HEK293 (cell line): ENCODE results near the gene SERINC3.

ENCODE experiments used
- CTCF ChIA-PET: fragments of 350-600 bp; formaldehyde crosslinking; extraction: SDS; loops from one replicate; lab custom pipeline; 2021; ENCODE audit warnings: antibody characterized with exemption; lab: Yijun Ruan, JAX
- POLR2A ChIA-PET: fragments of 300-600 bp; formaldehyde crosslinking; extraction: SDS; loops from one replicate; lab custom pipeline; 2020; ENCODE audit warnings: antibody characterized with exemption, inconsistent platforms; lab: Yijun Ruan, JAX
- H3K27ac ChIP-seq: fragments of 200-500 bp; sonication (Bioruptor generic); 2 replicates; pipeline ENCODE4 v1.5.1; 2014; ENCODE audit warnings: low read depth, low read length, control low read depth, inconsistent platforms; ENCODE audit errors: extremely low read depth
- H3K36me3 ChIP-seq, 2 experiments: fragments of 200-500 bp in 1 of 2; sonication (Bioruptor generic) in 1 of 2; 1 replicate in 1 of 2; 2 replicates in 1 of 2; pipeline ENCODE4 v1.5.1; 2014 to 2017; ENCODE audit warnings: inconsistent platforms in 2 of 2, low read length in 2 of 2; ENCODE audit not compliant: control insufficient read depth in 2 of 2, insufficient read depth in 1 of 2
- H3K4me1 ChIP-seq: fragments of 200-500 bp; sonication (Bioruptor generic); 2 replicates; pipeline ENCODE4 v1.5.1; 2014; ENCODE audit warnings: mild to moderate bottlenecking, low read length, inconsistent platforms; ENCODE audit not compliant: control insufficient read depth, insufficient read depth
- H3K4me3 ChIP-seq: 2 replicates; pipeline ENCODE4 v1.5.1; 2011; ENCODE audit warnings: low read depth, mild to moderate bottlenecking, control low read depth, low read length, moderate library complexity
- H3K9me3 ChIP-seq: fragments of 200-500 bp; sonication (Bioruptor generic); 2 replicates; pipeline ENCODE4 v1.5.1; 2014; ENCODE audit warnings: low read depth, low read length, inconsistent platforms; ENCODE audit not compliant: control insufficient read depth, insufficient read depth
- EGR2 ChIP-seq: fragments of 450-650 bp; formaldehyde crosslinking; IDR thresholded peaks from 2 replicates; pipeline ENCODE4 v1.5.1; 2016; ENCODE audit warnings: low read depth, missing biosample characterization, missing genetic modification characterization
- MEIS1 ChIP-seq: sonication (generic); formaldehyde crosslinking; IDR thresholded peaks from 2 replicates; pipeline ENCODE4 v1.8.1; 2022; ENCODE audit warnings: missing genetic modification reagents, mild to moderate bottlenecking, borderline replicate concordance
- PRDM1 ChIP-seq: fragments of 450-650 bp; formaldehyde crosslinking; IDR thresholded peaks from 2 replicates; pipeline ENCODE4; 2016; ENCODE audit warnings: missing biosample characterization, missing genetic modification characterization
- TRIM28 ChIP-seq: IDR thresholded peaks from 2 replicates; pipeline ENCODE4 v1.6.1; 2011; ENCODE audit warnings: low read length, control low read depth, borderline replicate concordance
- YY2 ChIP-seq: fragments of 450-650 bp; formaldehyde crosslinking; IDR thresholded peaks from 2 replicates; pipeline ENCODE4 v1.5.1; 2016; ENCODE audit warnings: missing biosample characterization, missing genetic modification characterization
- ZBTB49 ChIP-seq: fragments of 450-650 bp; formaldehyde crosslinking; IDR thresholded peaks from 2 replicates; pipeline ENCODE4 v1.5.1; 2016; ENCODE audit warnings: missing biosample characterization, missing genetic modification characterization, low read depth
- ZFHX2 ChIP-seq: fragments of 450-650 bp; formaldehyde crosslinking; conservative IDR thresholded peaks from 2 replicates; pipeline ENCODE4 v1.5.1; 2016; ENCODE audit warnings: missing biosample characterization, missing genetic modification characterization
- ZNF211 ChIP-seq: fragments of 450-650 bp; formaldehyde crosslinking; IDR thresholded peaks from 2 replicates; pipeline ENCODE4 v1.5.1; 2016; ENCODE audit warnings: low read depth, missing biosample characterization, missing genetic modification characterization
- ZNF416 ChIP-seq: fragments of 450-650 bp; formaldehyde crosslinking; IDR thresholded peaks from 2 replicates; pipeline ENCODE4 v1.5.1; 2016; ENCODE audit warnings: missing biosample characterization, missing genetic modification characterization
- ZNF544 ChIP-seq: fragments of 450-650 bp; formaldehyde crosslinking; IDR thresholded peaks from 2 replicates; pipeline ENCODE4 v1.5.0; 2017; ENCODE audit warnings: missing biosample characterization, missing genetic modification characterization
- ZNF610 ChIP-seq: fragments of 450-650 bp; formaldehyde crosslinking; IDR thresholded peaks from 2 replicates; pipeline ENCODE4 v1.5.1; 2016; ENCODE audit warnings: missing biosample characterization, missing genetic modification characterization, borderline replicate concordance
- ZNF658 ChIP-seq: fragments of 450-650 bp; formaldehyde crosslinking; IDR thresholded peaks from 2 replicates; pipeline ENCODE4; 2016; ENCODE audit warnings: missing biosample characterization, missing genetic modification characterization
- ZNF664 ChIP-seq: fragments of 450-650 bp; formaldehyde crosslinking; IDR thresholded peaks from 2 replicates; pipeline ENCODE4 v1.5.1; 2016; ENCODE audit warnings: missing biosample characterization, missing genetic modification characterization
- ZNF692 ChIP-seq: fragments of 450-650 bp; formaldehyde crosslinking; IDR thresholded peaks from 2 replicates; pipeline ENCODE4 v1.5.1; 2016; ENCODE audit warnings: missing biosample characterization, missing genetic modification characterization
- ZNF747 ChIP-seq: fragments of 450-650 bp; formaldehyde crosslinking; IDR thresholded peaks from 2 replicates; pipeline ENCODE4 v1.5.1; 2016; ENCODE audit warnings: missing biosample characterization, missing genetic modification characterization
- ZNF785 ChIP-seq: fragments of 450-650 bp; formaldehyde crosslinking; IDR thresholded peaks from 2 replicates; pipeline ENCODE4 v1.5.1; 2016; ENCODE audit warnings: missing biosample characterization, missing genetic modification characterization
- ZNF830 ChIP-seq: fragments of 450-650 bp; IDR thresholded peaks from 2 replicates; pipeline ENCODE4 v1.5.0; 2018; ENCODE audit warnings: missing biosample characterization, missing genetic modification characterization, low read depth, mild to moderate bottlenecking, moderate library complexity
- TF ChIP-seq, protein P1 (sequence below): fragments of 450-650 bp; formaldehyde crosslinking; IDR thresholded peaks from 2 replicates; pipeline ENCODE4 v1.5.1; 2016; ENCODE audit warnings: missing biosample characterization, missing genetic modification characterization
- TF ChIP-seq, protein P2 (sequence below): fragments of 450-650 bp; formaldehyde crosslinking; optimal IDR thresholded peaks from 2 replicates; pipeline ENCODE3; 2016; ENCODE audit warnings: missing biosample characterization, mild to moderate bottlenecking, missing genetic modification characterization
- TF ChIP-seq, protein P3 (sequence below): fragments of 450-650 bp; formaldehyde crosslinking; IDR thresholded peaks from 2 replicates; pipeline ENCODE4 v1.5.1; 2016; ENCODE audit warnings: missing biosample characterization, missing genetic modification characterization
- TF ChIP-seq, protein P4 (sequence below): fragments of 450-650 bp; formaldehyde crosslinking; IDR thresholded peaks from 2 replicates; pipeline ENCODE4 v1.5.1; 2017; ENCODE audit warnings: missing biosample characterization, missing genetic modification characterization
- TF ChIP-seq, protein P5 (sequence below): fragments of 450-650 bp; IDR thresholded peaks from 2 replicates; pipeline ENCODE4 v1.5.1; 2018; ENCODE audit warnings: missing biosample characterization, missing genetic modification characterization

SERINC3 gene

DNA sequence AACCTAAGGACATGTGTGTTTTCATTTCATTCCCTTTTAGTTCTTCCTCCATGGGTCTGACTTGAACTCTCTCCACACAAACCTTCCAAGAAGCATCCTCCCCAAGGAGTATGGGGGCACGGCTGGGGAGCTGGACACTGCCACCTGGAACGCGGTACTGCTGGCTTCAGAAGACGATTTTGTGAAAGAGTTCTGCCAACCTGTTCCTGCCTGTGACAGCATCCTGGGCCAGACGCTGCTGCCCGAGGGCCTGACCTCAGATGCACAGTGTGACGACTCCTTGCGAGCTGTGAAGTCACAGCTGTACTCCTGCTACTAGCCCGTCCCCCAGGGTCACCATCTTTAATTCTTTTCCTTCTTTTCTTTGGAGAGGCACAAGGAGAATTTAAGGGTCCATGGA is 32.6 kb downstream of the SERINC3 start:
- POLR2A ChIA-PET: no interaction called here
- CTCF ChIA-PET: no interaction called here
- H3K4me3 ChIP-seq: no peak overlapping the region
- H3K4me1 ChIP-seq: no peaks in the 10 kb centered on the region
- TF ChIP-seq, protein P1, sequence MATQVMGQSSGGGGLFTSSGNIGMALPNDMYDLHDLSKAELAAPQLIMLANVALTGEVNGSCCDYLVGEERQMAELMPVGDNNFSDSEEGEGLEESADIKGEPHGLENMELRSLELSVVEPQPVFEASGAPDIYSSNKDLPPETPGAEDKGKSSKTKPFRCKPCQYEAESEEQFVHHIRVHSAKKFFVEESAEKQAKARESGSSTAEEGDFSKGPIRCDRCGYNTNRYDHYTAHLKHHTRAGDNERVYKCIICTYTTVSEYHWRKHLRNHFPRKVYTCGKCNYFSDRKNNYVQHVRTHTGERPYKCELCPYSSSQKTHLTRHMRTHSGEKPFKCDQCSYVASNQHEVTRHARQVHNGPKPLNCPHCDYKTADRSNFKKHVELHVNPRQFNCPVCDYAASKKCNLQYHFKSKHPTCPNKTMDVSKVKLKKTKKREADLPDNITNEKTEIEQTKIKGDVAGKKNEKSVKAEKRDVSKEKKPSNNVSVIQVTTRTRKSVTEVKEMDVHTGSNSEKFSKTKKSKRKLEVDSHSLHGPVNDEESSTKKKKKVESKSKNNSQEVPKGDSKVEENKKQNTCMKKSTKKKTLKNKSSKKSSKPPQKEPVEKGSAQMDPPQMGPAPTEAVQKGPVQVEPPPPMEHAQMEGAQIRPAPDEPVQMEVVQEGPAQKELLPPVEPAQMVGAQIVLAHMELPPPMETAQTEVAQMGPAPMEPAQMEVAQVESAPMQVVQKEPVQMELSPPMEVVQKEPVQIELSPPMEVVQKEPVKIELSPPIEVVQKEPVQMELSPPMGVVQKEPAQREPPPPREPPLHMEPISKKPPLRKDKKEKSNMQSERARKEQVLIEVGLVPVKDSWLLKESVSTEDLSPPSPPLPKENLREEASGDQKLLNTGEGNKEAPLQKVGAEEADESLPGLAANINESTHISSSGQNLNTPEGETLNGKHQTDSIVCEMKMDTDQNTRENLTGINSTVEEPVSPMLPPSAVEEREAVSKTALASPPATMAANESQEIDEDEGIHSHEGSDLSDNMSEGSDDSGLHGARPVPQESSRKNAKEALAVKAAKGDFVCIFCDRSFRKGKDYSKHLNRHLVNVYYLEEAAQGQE: no peak
- TF ChIP-seq, protein P2, sequence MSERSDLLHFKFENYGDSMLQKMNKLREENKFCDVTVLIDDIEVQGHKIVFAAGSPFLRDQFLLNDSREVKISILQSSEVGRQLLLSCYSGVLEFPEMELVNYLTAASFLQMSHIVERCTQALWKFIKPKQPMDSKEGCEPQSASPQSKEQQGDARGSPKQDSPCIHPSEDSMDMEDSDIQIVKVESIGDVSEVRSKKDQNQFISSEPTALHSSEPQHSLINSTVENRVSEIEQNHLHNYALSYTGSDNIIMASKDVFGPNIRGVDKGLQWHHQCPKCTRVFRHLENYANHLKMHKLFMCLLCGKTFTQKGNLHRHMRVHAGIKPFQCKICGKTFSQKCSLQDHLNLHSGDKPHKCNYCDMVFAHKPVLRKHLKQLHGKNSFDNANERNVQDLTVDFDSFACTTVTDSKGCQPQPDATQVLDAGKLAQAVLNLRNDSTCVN (tag by site-specific recombination): no peak
- no peak for TF ChIP-seq ZBTB49
- no peak for TF ChIP-seq ZNF211 (tag by site-specific recombination)
- no peak for TF ChIP-seq EGR2
- no peak for TF ChIP-seq ZNF416 (tag by site-specific recombination)
- TF ChIP-seq ZNF747 (tag by site-specific recombination): no peak
- TF ChIP-seq, all 188 proteins: peak for 0
- no peak overlapping the region for H3K27ac ChIP-seq
- H3K36me3 ChIP-seq: peaks cover 12 to 91% of the 10 kb centered on the region in 2 experiments
- H3K9me3 ChIP-seq: no peaks in the 10 kb centered on the region

- Histone ChIP-seq H3K4me3 (no peak overlapping the region), H3K27ac (no peak overlapping the region), H3K36me3 (peaks cover 12 to 91% of the 10 kb centered on the region in 2 experiments), H3K4me1 (no peaks in the 10 kb centered on the region), H3K9me3 (no peaks in the 10 kb centered on the region)
- TF ChIP-seq ZNF658: no peak
- TF ChIP-seq ZNF830 (tag by site-specific recombination): no peak
- TF ChIP-seq ZNF747 (tag by site-specific recombination): no peak
- TF ChIP-seq, protein P3, sequence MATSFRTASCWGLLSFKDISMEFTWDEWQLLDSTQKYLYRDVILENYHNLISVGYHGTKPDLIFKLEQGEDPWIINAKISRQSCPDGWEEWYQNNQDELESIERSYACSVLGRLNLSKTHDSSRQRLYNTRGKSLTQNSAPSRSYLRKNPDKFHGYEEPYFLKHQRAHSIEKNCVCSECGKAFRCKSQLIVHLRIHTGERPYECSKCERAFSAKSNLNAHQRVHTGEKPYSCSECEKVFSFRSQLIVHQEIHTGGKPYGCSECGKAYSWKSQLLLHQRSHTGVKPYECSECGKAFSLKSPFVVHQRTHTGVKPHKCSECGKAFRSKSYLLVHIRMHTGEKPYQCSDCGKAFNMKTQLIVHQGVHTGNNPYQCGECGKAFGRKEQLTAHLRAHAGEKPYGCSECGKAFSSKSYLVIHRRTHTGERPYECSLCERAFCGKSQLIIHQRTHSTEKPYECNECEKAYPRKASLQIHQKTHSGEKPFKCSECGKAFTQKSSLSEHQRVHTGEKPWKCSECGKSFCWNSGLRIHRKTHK (tag by site-specific recombination): no peak
- TF ChIP-seq ZNF692 (tag by site-specific recombination): no peak
- no peak for TF ChIP-seq ZNF785 (tag by site-specific recombination)
- TF ChIP-seq EGR2: no peak
- TF ChIP-seq TRIM28: no peak
- TF ChIP-seq ZNF610 (tag by site-specific recombination): no peak
- no peak for TF ChIP-seq MEIS1
- TF ChIP-seq PRDM1 (tag by site-specific recombination): no peak
- no peak for TF ChIP-seq YY2 (tag by site-specific recombination)
- TF ChIP-seq, protein P4, sequence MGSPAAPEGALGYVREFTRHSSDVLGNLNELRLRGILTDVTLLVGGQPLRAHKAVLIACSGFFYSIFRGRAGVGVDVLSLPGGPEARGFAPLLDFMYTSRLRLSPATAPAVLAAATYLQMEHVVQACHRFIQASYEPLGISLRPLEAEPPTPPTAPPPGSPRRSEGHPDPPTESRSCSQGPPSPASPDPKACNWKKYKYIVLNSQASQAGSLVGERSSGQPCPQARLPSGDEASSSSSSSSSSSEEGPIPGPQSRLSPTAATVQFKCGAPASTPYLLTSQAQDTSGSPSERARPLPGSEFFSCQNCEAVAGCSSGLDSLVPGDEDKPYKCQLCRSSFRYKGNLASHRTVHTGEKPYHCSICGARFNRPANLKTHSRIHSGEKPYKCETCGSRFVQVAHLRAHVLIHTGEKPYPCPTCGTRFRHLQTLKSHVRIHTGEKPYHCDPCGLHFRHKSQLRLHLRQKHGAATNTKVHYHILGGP (tag by site-specific recombination): no peak
- TF ChIP-seq, protein P5, sequence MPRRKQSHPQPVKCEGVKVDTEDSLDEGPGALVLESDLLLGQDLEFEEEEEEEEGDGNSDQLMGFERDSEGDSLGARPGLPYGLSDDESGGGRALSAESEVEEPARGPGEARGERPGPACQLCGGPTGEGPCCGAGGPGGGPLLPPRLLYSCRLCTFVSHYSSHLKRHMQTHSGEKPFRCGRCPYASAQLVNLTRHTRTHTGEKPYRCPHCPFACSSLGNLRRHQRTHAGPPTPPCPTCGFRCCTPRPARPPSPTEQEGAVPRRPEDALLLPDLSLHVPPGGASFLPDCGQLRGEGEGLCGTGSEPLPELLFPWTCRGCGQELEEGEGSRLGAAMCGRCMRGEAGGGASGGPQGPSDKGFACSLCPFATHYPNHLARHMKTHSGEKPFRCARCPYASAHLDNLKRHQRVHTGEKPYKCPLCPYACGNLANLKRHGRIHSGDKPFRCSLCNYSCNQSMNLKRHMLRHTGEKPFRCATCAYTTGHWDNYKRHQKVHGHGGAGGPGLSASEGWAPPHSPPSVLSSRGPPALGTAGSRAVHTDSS (tag by site-specific recombination): no peak
- no peak for TF ChIP-seq ZNF664
- no peak for TF ChIP-seq ZFHX2 (tag by site-specific recombination)
- TF ChIP-seq ZNF544 (tag by site-specific recombination): no peak
- ChIA-PET CTCF (no interaction called here), POLR2A (no interaction called here)
Measured at GRCh38 chr20:44488551-44488950, 33.3 kb downstream of the SERINC3 start.
